Esophagus muscularis mucosa (tissue), 4 donors: Measurements from ENCODE around the gene SLC4A5. TPM values are rescaled to one million over a fixed set of nuclear protein-coding genes. Genes with fewer than 3 reads are reported as not detected.

ENCODE experiments used
- DNase-seq: peaks from one replicate; pipeline ENCODE4 v3.0.0-alpha.2; 2017; ENCODE audit errors: extremely low spot score
- H3K27ac ChIP-seq, 4 donors: fragments of 200-600 bp; sonication (generic); replicated peaks in 1 of 4; 1 replicate in 3 of 4; 2 replicates in 1 of 4; pipeline ENCODE4 v1.5.1; 2016 to 2019; ENCODE audit warnings: mild to moderate bottlenecking in 1 of 4
- H3K27me3 ChIP-seq, 4 donors: fragments of 200-600 bp; sonication (generic); one replicate each; pipeline versions ENCODE4 v1.5.1 to v1.6.0; 2016 to 2019
- H3K36me3 ChIP-seq, 4 donors: fragments of 200-600 bp; sonication (generic); one replicate each; pipeline ENCODE4 v1.5.1; 2016 to 2019
- H3K4me1 ChIP-seq, 4 donors: fragments of 200-600 bp; sonication (generic); one replicate each; pipeline ENCODE4 v1.5.1; 2016 to 2019
- H3K4me3 ChIP-seq, 4 donors: fragments of 200-600 bp; sonication (generic); 1 replicate in 2 of 4; 2 replicates in 2 of 4; pipeline ENCODE4 v1.5.1; 2016 to 2019; ENCODE audit warnings: mild to moderate bottlenecking in 4 of 4, moderate library complexity in 1 of 4
- H3K9me3 ChIP-seq, 4 donors: fragments of 200-600 bp; sonication (generic); 1 replicate in 3 of 4; 2 replicates in 1 of 4; pipeline ENCODE4 v1.5.1; 2016 to 2019
- CTCF ChIP-seq, 3 experiments: fragments of 200-600 bp in 2 of 3; fragments of 450-650 bp in 1 of 3; sonication (generic) in 2 of 3; IDR thresholded peaks; one replicate each; pipeline ENCODE4 v1.5.1; 2017 to 2019; ENCODE audit warnings: antibody characterized with exemption in 3 of 3, mild to moderate bottlenecking in 2 of 3, moderate library complexity in 1 of 3
- EP300 ChIP-seq: sonication (generic); formaldehyde crosslinking; IDR thresholded peaks from one replicate; pipeline ENCODE4 v1.6.1; 2017; ENCODE audit warnings: antibody characterized with exemption
- POLR2A ChIP-seq: fragments of 450-650 bp; IDR thresholded peaks from one replicate; pipeline ENCODE4 v1.6.1; 2017; ENCODE audit warnings: antibody characterized with exemption, moderate library complexity, mild to moderate bottlenecking, low read depth
- POLR2AphosphoS5 ChIP-seq, 2 donors: sonication (generic); formaldehyde crosslinking; IDR thresholded peaks; one replicate each; pipeline ENCODE4 v1.6.1; 2017; ENCODE audit warnings: antibody characterized with exemption in 2 of 2
- WGBS: methylation state at CpG from one replicate; pipeline ENCODE4 v1.1.5; 2018; 5-methylcytosine and 5-hydroxymethylcytosine counted together
- intact Hi-C: fragments of 100-400 bp; cut with DNase I; formaldehyde crosslinking; loops from one replicate; pipeline ENCODE4 v1.15.1; 2023
- total RNA-seq, 4 donors: library from RNA; depleted of rRNA; stranded (reverse); fragments of >200 nt; gene quantifications; one replicate each; pipeline versions ENCODE4 v1.1.0 to v1.2.1, GENCODE V29; 2016

Gene SLC4A5
- total RNA-seq, 4 donors from 2014 or later, result 0.50 to 1.8 (median 1.4) TPM

- WGBS, result 29% methylated on average over 1 of the region's 1 CpG
- intact Hi-C loops, result no loop called here
- DNase-seq, result no peak
- Histone ChIP-seq H3K4me3 (no peak overlapping the region), H3K4me1 (peaks cover 19 to 49% (median 42%) of the 10 kb centered on the region in 4 donors), H3K27me3 (no peaks in the 10 kb centered on the region), H3K27ac (peak overlapping the region in 3 of 4 donors; percentile 14 to 98 (median 40)), H3K36me3 (peaks cover 0 to 7% (median 0%) of the 10 kb centered on the region in 4 donors), H3K9me3 (no peaks in the 10 kb centered on the region)
- TF ChIP-seq POLR2A (no peak), CTCF (IDR thresholded peaks at IDR 0.05) (no peak), EP300 (no peak), POLR2AphosphoS5 (IDR thresholded peaks at IDR 0.05) (no peak)
Measured at GRCh38 chr2:74201596-74201995, 141.6 kb downstream of the SLC4A5 start.

- H3K4me1 ChIP-seq, result peaks cover 17 to 45% (median 38%) of the 10 kb centered on the region in 4 donors
- WGBS, result 88% methylated on average over 3 of the region's 3 CpGs
Measured at GRCh38 chr2:74201196-74201595, 142.0 kb downstream of the SLC4A5 start.

GRCh38 chr2:74199871-74200305 is 143.3 kb downstream of the SLC4A5 start:
- TF ChIP-seq EP300, result no peak
- no peak for TF ChIP-seq POLR2A
- no peak for TF ChIP-seq CTCF (IDR thresholded peaks at IDR 0.05)
- TF ChIP-seq POLR2AphosphoS5 (IDR thresholded peaks at IDR 0.05), result no peak
- peak overlapping the region in 3 of 4 donors; percentile 86 to 98 (median 91) for H3K27ac ChIP-seq
- H3K9me3 ChIP-seq, result no peaks in the 10 kb centered on the region
- peaks cover 7 to 34% (median 33%) of the 10 kb centered on the region in 4 donors for H3K4me1 ChIP-seq
- peak overlapping the region; percentile 68 to 88 (median 72) for H3K4me3 ChIP-seq
- peaks cover 0 to 7% (median 0%) of the 10 kb centered on the region in 4 donors for H3K36me3 ChIP-seq
- intact Hi-C loops, result no loop called here
- WGBS, result 45% methylated on average over 8 of the region's 8 CpGs
- DNase-seq, result no peak
- H3K27me3 ChIP-seq, result no peaks in the 10 kb centered on the region

More at GRCh38 chr2:74201196-74201595, 142.0 kb downstream of the SLC4A5 start:
- H3K4me3 ChIP-seq, result no peak overlapping the region
- H3K27me3 ChIP-seq, result no peaks in the 10 kb centered on the region
- H3K9me3 ChIP-seq, result no peaks in the 10 kb centered on the region
- peaks cover 0 to 7% (median 0%) of the 10 kb centered on the region in 4 donors for H3K36me3 ChIP-seq
- no peak for DNase-seq
- TF ChIP-seq EP300, result no peak
- no peak for TF ChIP-seq CTCF (IDR thresholded peaks at IDR 0.05)
- no peak for TF ChIP-seq POLR2A
- no peak for TF ChIP-seq POLR2AphosphoS5 (IDR thresholded peaks at IDR 0.05)
- intact Hi-C loops, result no loop called here
- peak overlapping the region in 3 of 4 donors; percentile 14 to 98 (median 40) for H3K27ac ChIP-seq

GRCh38 chr2:74199275-74199701 is 143.9 kb downstream of the SLC4A5 start:
- Histone ChIP-seq H3K27ac (peak overlapping the region; percentile 86 to 98 (median 89)), H3K9me3 (no peaks in the 10 kb centered on the region), H3K27me3 (no peaks in the 10 kb centered on the region), H3K4me1 (peaks cover 7 to 34% (median 33%) of the 10 kb centered on the region in 4 donors), H3K4me3 (peak overlapping the region; percentile 68 to 88 (median 72)), H3K36me3 (peaks cover 0 to 2% (median 0%) of the 10 kb centered on the region in 4 donors)
- intact Hi-C loops, result no loop called here
- WGBS, result 4% methylated on average over 20 of the region's 20 CpGs
- DNase-seq, result no peak
- TF ChIP-seq CTCF (IDR thresholded peaks at IDR 0.05) (no peak), EP300 (no peak), POLR2A (no peak), POLR2AphosphoS5 (IDR thresholded peaks at IDR 0.05) (peak in 1 of 2 donors; percentile 20)
